Pancreas (tissue), 10 donors: ENCODE results near the gene AASDH. TPM values are rescaled to one million over a fixed set of nuclear protein-coding genes. Genes with fewer than 3 reads are reported as not detected.

Source experiments
- ATAC-seq, 4 donors: fragments of 200-7000 bp; cut with Tn5 transposase; one replicate each; pipeline versions ENCODE4 v1.8.0 to v1.9.1; 2020; ENCODE audit warnings: mild to moderate bottlenecking in 4 of 4, moderate library complexity in 4 of 4
- DNase-seq, 6 donors: peaks; one replicate each; pipeline ENCODE4 v3.0.0-alpha.2; 2020
- FAIRE-seq: peaks from 2 replicates; lab custom pipeline; 2012; peaks lifted over from hg19 to GRCh38; lab: Jason Lieb, UNC
- H3K27ac ChIP-seq, 4 donors: fragments of 200-600 bp; sonication (generic); 1 replicate in 3 of 4; 2 replicates in 1 of 4; pipeline versions ENCODE4 v1.5.0 to v1.8.0; 2020
- H3K27me3 ChIP-seq, 4 donors: fragments of 200-600 bp; one replicate each; pipeline ENCODE4 v1.8.0; 2021
- H3K36me3 ChIP-seq, 3 donors: fragments of 200-600 bp; sonication (generic) in 1 of 3; one replicate each; pipeline versions ENCODE4 v1.5.0 to v1.8.0; 2020 to 2021
- H3K4me1 ChIP-seq, 3 donors: fragments of 200-600 bp; one replicate each; pipeline ENCODE4 v1.8.0; 2021
- H3K4me3 ChIP-seq, 4 donors: fragments of 200-600 bp; sonication (generic) in 2 of 4; one replicate each; pipeline versions ENCODE4 v1.5.0 to v1.8.0; 2020 to 2021
- H3K9me3 ChIP-seq, 4 donors: fragments of 200-600 bp; one replicate each; pipeline ENCODE4 v1.8.0; 2021
- WGBS, 2 donors: extraction: QIAGEN DNeasy Blood & Tissue Kit; methylation state at CpG; one replicate each; pipeline ENCODE4 v1.1.7; 2013; 5-methylcytosine and 5-hydroxymethylcytosine counted together
- intact Hi-C, 3 donors: fragments of 100-400 bp; cut with DNase I; formaldehyde crosslinking; loops; one replicate each; pipeline versions ENCODE4 v1.11.1 to v1.14.2; 2022
- polyA plus RNA-seq, 2 donors: library from polyadenylated mRNA; stranded (reverse); fragments of 200-250 nt; gene quantifications; one replicate each; pipeline ENCODE4 v1.2.3, GENCODE V29; 2013
- total RNA-seq, 6 donors: library from RNA; stranded (reverse); fragmentation: NEBNext Ultra II Directional in 4 of 6; extraction: Animal tissue kit (Norgen Biotek cat#: 25700) in 4 of 6; gene quantifications; one replicate each; pipeline versions ENCODE4 v1.2.1 to v1.2.4, GENCODE V29; 2021 to 2023
- TF ChIP-seq, protein P1 (sequence below), 4 donors: fragments of 200-600 bp; sonication (generic) in 3 of 4; IDR thresholded peaks; one replicate each; pipeline versions ENCODE4 v1.5.0 to v1.8.0; 2021; ENCODE audit warnings: antibody characterized with exemption in 4 of 4
- donor health status: healthy with polysubstance abuse.
- donor health status: DM: no; HTN: no; CAD: no; lungs with moderate emphysema.
- donor health status: DM: no; HTN: no; CAD: no.
- donor health status: control.
- donor health status: control.
- donor health status: Bipolar disorder and iron deficiency.
- donor health status: DM: yes; HTN: yes; CAD: no.
- donor health status: DM: no; HTN: no; CAD: no.
- donor health status: DM: no; HTN: no; CAD: no.
- donor health status: DM: yes; HTN: yes; CAD: no.

Gene AASDH
- total and polyA plus RNA-seq, 8 donors = 1.9 to 7.3 (median 4.6) TPM

GRCh38 chr4:56313132-56313531, 74.2 kb downstream of the AASDH start:
- ATAC-seq (no peak), DNase-seq (no peak), FAIRE-seq (no peak)
- Histone ChIP-seq H3K27ac (no peak overlapping the region), H3K27me3 (no peaks in the 10 kb centered on the region), H3K4me3 (no peak overlapping the region), H3K4me1 (no peaks in the 10 kb centered on the region), H3K36me3 (no peaks in the 10 kb centered on the region), H3K9me3 (no peaks in the 10 kb centered on the region)
- TF ChIP-seq, protein P1, sequence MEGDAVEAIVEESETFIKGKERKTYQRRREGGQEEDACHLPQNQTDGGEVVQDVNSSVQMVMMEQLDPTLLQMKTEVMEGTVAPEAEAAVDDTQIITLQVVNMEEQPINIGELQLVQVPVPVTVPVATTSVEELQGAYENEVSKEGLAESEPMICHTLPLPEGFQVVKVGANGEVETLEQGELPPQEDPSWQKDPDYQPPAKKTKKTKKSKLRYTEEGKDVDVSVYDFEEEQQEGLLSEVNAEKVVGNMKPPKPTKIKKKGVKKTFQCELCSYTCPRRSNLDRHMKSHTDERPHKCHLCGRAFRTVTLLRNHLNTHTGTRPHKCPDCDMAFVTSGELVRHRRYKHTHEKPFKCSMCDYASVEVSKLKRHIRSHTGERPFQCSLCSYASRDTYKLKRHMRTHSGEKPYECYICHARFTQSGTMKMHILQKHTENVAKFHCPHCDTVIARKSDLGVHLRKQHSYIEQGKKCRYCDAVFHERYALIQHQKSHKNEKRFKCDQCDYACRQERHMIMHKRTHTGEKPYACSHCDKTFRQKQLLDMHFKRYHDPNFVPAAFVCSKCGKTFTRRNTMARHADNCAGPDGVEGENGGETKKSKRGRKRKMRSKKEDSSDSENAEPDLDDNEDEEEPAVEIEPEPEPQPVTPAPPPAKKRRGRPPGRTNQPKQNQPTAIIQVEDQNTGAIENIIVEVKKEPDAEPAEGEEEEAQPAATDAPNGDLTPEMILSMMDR (IDR thresholded peaks at IDR 0.05) = no peak
- intact Hi-C loops = no loop called here
- 86 to 91% methylated on average over 12 of the region's 12 CpGs for WGBS, 2 donors

GRCh38 chr4:56311299-56311975, 75.9 kb downstream of the AASDH start:
- TF ChIP-seq, protein P1 (IDR thresholded peaks at IDR 0.05) = no peak
- ATAC-seq (no peak), DNase-seq (no peak), FAIRE-seq (no peak)
- H3K4me3 ChIP-seq = no peak overlapping the region
- H3K36me3 ChIP-seq = no peaks in the 10 kb centered on the region
- intact Hi-C loops = no loop called here
- H3K9me3 ChIP-seq = no peaks in the 10 kb centered on the region
- WGBS, 2 donors = 61 to 77% methylated on average over 7 of the region's 7 CpGs
- H3K27me3 ChIP-seq = no peaks in the 10 kb centered on the region
- no peak overlapping the region for H3K27ac ChIP-seq
- H3K4me1 ChIP-seq = no peaks in the 10 kb centered on the region

GRCh38 chr4:56310401-56311125, 76.7 kb downstream of the AASDH start:
- no peak for ATAC-seq
- 79% methylated on average over 5 of the region's 5 CpGs for WGBS, 2 donors
- TF ChIP-seq, protein P1 (IDR thresholded peaks at IDR 0.05) = no peak
- no peaks in the 10 kb centered on the region for H3K9me3 ChIP-seq
- no peak for DNase-seq
- no peak overlapping the region for H3K4me3 ChIP-seq
- no peak overlapping the region for H3K27ac ChIP-seq
- H3K4me1 ChIP-seq = no peaks in the 10 kb centered on the region
- no peak for FAIRE-seq
- intact Hi-C loops = no loop called here
- H3K36me3 ChIP-seq = no peaks in the 10 kb centered on the region
- no peaks in the 10 kb centered on the region for H3K27me3 ChIP-seq

DNA sequence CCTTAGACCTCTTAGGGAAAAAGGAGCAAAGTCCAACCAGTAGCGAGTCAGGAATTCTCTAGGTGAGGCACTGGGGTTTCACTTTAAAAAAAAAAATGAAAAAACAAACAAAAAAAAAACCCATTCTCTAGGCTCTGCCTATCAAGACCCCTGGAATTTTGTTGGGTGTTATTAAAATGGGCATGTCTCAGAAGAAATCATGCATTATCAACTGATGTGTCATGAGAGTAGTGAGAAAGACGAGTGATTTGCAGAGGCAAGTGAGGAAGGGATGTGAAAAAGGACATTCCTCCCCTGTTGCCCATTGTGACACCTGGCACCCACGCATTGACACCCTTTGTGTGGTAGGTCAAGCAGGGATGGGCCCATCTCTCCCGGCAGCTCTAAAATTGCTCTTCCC, 78.9 kb downstream of the AASDH start:
- Histone ChIP-seq H3K27me3 (peaks cover 0 to 3% (median 0%) of the 10 kb centered on the region in 4 donors), H3K4me1 (no peaks in the 10 kb centered on the region), H3K36me3 (no peaks in the 10 kb centered on the region), H3K9me3 (no peaks in the 10 kb centered on the region), H3K27ac (no peak overlapping the region), H3K4me3 (no peak overlapping the region)
- TF ChIP-seq, protein P1 (IDR thresholded peaks at IDR 0.05) = no peak
- intact Hi-C loops = no loop called here
- ATAC-seq = no peak
- 64 to 72% methylated on average over 4 of the region's 4 CpGs for WGBS, 2 donors
- no peak for DNase-seq
- no peak for FAIRE-seq

DNA sequence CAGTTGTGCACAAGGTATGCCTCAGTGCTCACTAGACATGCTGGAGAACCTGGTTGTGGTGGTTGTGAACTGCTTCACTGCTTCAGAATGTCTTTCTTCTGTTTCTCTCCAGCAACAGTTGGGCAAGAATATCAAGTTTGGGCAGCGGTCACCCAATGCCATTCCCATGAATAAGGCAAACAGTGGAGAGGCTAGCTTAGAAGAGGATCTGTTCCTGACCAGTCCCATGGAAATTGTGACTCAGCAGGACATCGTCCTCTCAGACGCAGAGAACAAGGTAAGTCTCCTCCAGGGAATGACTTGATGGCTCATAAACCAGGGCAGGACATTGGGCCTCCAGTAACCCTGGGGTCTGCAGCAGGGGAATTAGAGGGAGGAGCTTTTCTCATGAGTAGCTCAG, 79.9 kb downstream of the AASDH start:
- no peaks in the 10 kb centered on the region for H3K9me3 ChIP-seq
- DNase-seq = no peak
- H3K4me1 ChIP-seq = no peaks in the 10 kb centered on the region
- WGBS, 2 donors = 64 to 85% methylated on average over 3 of the region's 3 CpGs
- no peak for FAIRE-seq
- H3K27me3 ChIP-seq = peaks cover 0 to 3% (median 0%) of the 10 kb centered on the region in 4 donors
- H3K4me3 ChIP-seq = no peak overlapping the region
- intact Hi-C loops = no loop called here
- no peaks in the 10 kb centered on the region for H3K36me3 ChIP-seq
- ATAC-seq = no peak
- H3K27ac ChIP-seq = no peak overlapping the region
- TF ChIP-seq, protein P1 (IDR thresholded peaks at IDR 0.05) = no peak
